NCI-H1092 (cell line): ENCODE measurements around the gene CFP.
"Not testable (repeated sequence)": the region's sequence is repeated elsewhere in the genome, so short reads cannot be mapped to it uniquely, and the experiment has no call there.

Experiments used
- DNase-seq: peaks from one replicate; lab custom pipeline; 2025; lab: John Stamatoyannopoulos, UW

Gene CFP

GRCh38 chrX:47603125-47603524 is 26.6 kb downstream of the CFP start:
- DNase-seq: not testable (repeated sequence)

DNA sequence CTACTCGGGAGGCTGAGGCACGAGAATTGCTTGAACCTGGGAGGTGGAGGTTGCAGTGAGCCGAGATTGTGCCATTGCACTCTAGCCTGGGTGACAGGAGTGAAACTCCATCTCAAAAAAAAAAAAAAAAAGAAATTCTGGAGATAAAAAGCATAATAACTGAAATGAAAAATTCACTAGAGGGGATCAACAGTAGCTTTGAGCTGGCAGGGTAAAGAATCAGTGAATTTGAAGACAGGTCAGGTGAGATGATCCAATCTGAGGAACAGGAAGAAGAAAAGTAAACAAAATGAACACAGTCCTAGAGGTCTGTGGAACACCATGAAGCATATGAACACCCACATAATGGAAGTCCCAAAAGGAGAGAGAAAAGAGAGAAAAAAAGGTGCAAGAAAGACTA is 32.5 kb downstream of the CFP start:
- no peak for DNase-seq

DNA sequence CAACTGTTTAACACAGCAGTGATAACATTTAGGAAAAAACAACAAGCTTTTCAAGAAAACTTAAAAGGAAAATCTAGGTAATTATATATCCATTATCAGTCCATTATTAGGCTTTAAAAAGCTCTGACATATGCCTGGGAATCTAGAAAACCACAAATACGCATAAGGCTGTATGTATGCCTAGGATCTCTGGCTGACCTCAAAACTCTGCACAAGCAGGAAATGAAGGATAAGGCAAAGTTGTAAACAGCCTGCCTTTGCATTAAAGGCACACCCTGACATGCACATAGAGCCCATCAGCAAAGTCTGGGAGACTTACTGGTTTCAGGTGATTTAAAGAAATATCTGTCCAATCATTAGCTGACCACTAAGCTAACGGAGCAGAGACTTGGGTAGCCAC is 33.5 kb downstream of the CFP start:
- DNase-seq: no peak

GRCh38 chrX:47595716-47596251 is 33.9 kb downstream of the CFP start:
- no peak for DNase-seq

DNA sequence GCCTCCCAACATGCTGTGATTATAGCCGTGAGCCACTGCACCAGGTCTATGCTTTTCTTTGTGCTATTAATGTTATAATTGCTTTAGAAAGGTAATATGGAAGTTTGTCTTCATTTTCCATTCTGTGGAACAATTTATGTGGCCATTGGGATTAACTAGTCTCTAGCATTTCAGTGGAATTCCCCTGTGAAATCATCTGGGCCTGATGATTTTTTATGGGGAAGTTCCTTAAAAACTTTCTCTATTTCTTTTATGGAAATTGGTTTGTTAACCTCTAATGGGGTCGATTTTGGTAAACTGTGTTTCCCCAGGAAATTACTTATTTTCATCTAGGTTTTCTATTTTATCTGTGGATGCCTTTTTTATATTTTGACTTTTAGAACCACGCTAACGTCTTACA is 36.2 kb downstream of the CFP start:
- DNase-seq: no peak

- no peak for DNase-seq
Measured at GRCh38 chrX:47590984-47591383, 38.7 kb downstream of the CFP start.

- no peak for DNase-seq
Measured at GRCh38 chrX:47587906-47588735, 41.6 kb downstream of the CFP start.

DNA sequence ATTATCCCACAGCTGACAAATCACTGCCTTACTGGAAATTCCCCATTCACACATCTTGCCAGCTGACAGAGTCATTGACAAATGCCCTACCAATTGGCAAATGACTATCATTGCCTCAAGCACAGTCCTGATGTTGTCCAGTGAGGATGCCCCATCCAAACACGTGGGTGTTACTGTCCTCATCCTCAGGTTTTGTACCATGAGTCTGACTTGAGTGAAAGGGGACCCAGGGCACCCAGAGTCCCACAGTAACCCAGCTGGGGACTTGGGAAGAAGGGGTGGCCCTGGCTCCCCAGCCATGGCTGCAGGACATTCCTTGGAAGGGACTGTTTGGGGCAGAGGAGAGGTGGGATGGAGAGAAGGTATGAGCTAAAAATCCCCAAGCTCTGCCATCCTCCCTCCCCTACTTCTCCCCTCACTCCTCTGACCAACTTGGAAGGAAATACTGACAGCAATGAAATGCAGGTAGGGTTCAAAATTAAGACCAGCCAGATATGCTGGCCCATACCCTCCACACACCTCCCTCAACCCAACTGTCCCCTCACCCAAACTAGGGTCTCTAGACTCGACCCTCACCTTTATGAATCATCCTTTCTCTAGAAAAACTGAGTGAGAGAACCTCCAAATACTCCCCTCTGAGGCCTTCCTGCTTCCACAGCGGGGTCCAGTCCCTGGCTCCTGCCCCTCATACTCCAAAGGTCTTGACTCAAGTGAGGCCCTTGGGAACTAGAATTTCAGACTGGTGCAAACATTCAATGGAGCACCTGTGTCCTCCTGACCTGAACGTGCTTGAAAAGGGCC is 42.4 kb downstream of the CFP start:
- no peak for DNase-seq

- no peak for DNase-seq
Measured at GRCh38 chrX:47586043-47586787, 43.5 kb downstream of the CFP start.

GRCh38 chrX:47585273-47585672 is 44.5 kb downstream of the CFP start:
- no peak for DNase-seq

GRCh38 chrX:47584714-47585113 is 45.0 kb downstream of the CFP start:
- no peak for DNase-seq

DNA sequence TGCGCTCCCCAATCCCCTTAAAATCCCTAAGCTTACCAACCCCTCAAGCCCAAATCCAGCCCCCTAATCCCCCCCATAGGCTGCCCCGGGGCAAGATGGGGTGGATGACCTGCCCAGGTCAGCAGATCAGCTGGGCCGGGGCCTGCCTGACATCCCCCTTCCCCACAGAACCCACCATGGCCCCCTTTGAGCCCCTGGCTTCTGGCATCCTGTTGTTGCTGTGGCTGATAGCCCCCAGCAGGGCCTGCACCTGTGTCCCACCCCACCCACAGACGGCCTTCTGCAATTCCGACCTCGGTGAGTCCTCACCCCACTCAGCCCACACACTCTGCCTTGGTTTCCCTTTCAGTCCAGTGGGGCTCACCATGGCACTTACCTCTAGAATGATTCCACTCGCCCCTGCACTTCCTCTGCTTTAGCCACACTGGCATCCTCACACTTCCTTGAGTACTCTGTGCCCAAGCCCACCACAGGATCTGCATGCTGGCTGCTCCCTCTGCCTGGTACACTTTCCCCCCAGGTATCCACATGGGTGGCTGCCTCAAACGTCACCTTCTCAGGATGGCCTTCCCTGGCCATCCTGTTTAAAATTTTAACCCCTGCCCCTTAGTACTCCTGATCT is 46.4 kb downstream of the CFP start:
- no peak for DNase-seq

- no peak for DNase-seq
Measured at GRCh38 chrX:47581731-47582647, 47.7 kb downstream of the CFP start, which contains the start of gene TIMP1. Gene TIMP1 (plus strand): TSS chrX:47582436. CDS start chrX:47583416, 980 bp downstream.

DNA sequence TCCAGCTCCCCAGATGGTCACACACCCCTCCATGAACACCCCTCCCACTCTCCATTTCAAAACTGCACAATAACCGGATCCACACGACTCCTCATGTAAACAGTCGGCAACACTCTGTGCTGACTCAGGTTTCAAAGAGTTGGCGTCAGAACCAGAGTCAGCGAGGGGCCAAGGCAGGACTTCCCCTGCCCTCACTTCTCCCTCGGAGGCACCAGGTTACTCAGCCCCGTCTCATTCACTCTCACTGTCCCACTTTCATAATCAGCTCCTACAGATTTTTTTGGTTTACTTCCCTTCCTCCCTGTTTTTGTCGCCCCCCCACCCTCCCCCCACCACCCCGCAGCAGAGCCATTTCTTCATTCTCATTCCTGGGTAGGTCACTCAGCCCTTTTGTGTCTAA is 50.2 kb downstream of the CFP start:
- DNase-seq: no peak

DNA sequence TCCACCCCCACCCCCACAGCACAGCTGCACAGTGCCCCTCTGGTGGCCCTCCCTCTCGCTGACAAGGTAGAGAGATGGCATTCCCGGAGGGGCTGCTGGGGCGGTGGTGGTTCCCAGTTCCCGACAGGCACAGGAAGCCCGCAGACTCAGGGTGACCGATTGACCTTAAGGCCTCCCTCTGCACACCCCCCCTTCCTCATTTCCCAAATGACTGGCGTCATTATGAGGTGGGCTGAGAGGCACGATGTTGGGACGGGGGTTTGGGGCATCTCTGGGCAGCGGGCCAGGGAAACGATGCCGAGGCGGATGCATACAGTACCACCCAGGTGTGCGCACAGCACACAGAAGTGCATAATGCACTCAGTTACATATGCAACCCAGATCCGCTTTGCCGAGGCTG is 51.0 kb downstream of the CFP start:
- no peak for DNase-seq

- no peak for DNase-seq
Measured at GRCh38 chrX:47577901-47578300, 51.8 kb downstream of the CFP start.

GRCh38 chrX:47577424-47577823 is 52.3 kb downstream of the CFP start:
- DNase-seq: no peak

DNA sequence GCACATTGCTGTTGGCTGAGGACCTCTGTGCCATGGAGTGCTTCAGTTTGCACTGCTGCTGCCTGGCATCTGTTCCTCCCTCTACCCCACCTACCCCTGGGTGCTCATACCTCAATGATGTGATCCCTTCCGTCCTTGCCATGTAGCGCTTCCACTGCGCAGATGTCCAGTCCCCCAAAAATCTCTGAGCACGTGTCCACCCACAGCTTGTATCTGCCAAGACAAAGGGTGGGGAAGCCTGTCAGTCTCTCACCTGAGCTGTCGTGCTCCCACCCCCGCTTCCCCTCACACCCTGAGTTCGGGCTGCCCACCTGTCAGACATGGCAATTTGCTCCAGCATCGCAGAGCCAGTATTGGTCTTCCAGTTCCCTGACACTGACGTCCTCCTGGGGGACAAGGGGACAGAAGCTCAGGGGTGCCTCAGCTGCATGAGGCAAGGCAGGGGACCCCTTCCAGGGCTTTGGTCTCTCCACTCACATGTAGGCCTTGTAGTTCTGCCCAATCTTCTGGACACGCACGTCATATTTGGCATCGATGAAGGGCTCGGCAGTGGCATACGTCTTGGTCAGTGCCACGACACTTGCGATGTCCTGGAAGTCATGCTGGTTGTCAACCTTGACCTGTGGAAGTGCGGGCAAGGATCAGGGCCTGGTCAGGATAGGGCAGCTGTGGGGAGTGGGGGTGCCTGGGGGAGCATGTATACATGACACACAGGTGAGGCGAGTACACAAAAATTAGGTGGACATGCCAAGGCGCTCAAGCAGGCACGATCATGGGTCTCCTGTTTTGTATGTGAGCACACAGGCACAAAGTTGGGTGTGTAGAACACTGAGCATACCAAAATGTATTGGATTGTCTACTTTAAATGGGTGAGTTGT is 53.5 kb downstream of the CFP start:
- DNase-seq: no peak

GRCh38 chrX:47574547-47575301 is 55.0 kb downstream of the CFP start:
- no peak for DNase-seq
